Left lung (tissue), 10 donors: ENCODE data around the gene ZNF19. TPM values are rescaled to one million over a fixed set of nuclear protein-coding genes. Genes with fewer than 3 reads are reported as not detected.
A peak's percentile ranks its signal among the peaks of the same experiment; 100 is the strongest.

ENCODE experiments used
- ATAC-seq: fragments of 200-7000 bp; cut with Tn5 transposase; one replicate; pipeline ENCODE4 v1.9.1; 2020; ENCODE audit warnings: moderate library complexity
- DNase-seq, 4 donors: peaks; one replicate each; pipeline ENCODE4 v3.0.0-alpha.2; 2013 to 2020
- H3K27ac ChIP-seq, 2 donors: fragments of 200-600 bp; sonication (generic) in 1 of 2; one replicate each; pipeline versions ENCODE4 v1.5.0 to v1.8.0; 2020 to 2021
- H3K27me3 ChIP-seq, 2 donors: fragments of 200-600 bp; sonication (generic) in 1 of 2; one replicate each; pipeline versions ENCODE4 v1.5.0 to v1.8.0; 2020 to 2021
- H3K36me3 ChIP-seq, 2 donors: fragments of 200-600 bp; sonication (generic) in 1 of 2; one replicate each; pipeline versions ENCODE4 v1.5.0 to v1.8.0; 2020 to 2021
- H3K4me1 ChIP-seq, 2 donors: fragments of 200-600 bp; one replicate each; pipeline ENCODE4 v1.8.0; 2021
- H3K4me3 ChIP-seq, 2 donors: fragments of 200-600 bp; sonication (generic) in 1 of 2; one replicate each; pipeline versions ENCODE4 v1.5.0 to v1.8.0; 2020 to 2021; ENCODE audit warnings: mild to moderate bottlenecking in 1 of 2
- H3K9me3 ChIP-seq, 2 donors: fragments of 200-600 bp; sonication (generic) in 1 of 2; one replicate each; pipeline versions ENCODE4 v1.5.0 to v1.8.0; 2020 to 2021
- intact Hi-C, 2 donors: fragments of 100-400 bp; cut with DNase I; formaldehyde crosslinking; loops; one replicate each; pipeline versions ENCODE4 v1.11.2 to v1.14.2; 2022
- polyA plus RNA-seq, 6 donors: library from polyadenylated mRNA; unstranded; fragments of 120-200 nt; gene quantifications; one replicate each; pipeline ENCODE4 v1.2.1, GENCODE V29; 2013; ENCODE audit not compliant: insufficient read length in 6 of 6
- total RNA-seq, 2 donors: library from RNA; stranded (reverse); fragmentation: NEBNext Ultra II Directional; extraction: Animal tissue kit (Norgen Biotek cat#: 25700); gene quantifications; one replicate each; pipeline ENCODE4 v1.2.1, GENCODE V29; 2021
- TF ChIP-seq, protein P1 (sequence below), 2 donors: fragments of 200-600 bp; sonication (generic) in 1 of 2; IDR thresholded peaks; one replicate each; pipeline versions ENCODE4 v1.5.0 to v1.8.0; 2021; ENCODE audit warnings: antibody characterized with exemption in 2 of 2
- donor health status: DM: no; HTN: yes; CAD: no.
- donor health status: DM: no; HTN: no; CAD: no.

ZNF19 gene
- total and polyA plus RNA-seq, 8 donors = 6.9 to 13.9 (median 10.9) TPM

DNA sequence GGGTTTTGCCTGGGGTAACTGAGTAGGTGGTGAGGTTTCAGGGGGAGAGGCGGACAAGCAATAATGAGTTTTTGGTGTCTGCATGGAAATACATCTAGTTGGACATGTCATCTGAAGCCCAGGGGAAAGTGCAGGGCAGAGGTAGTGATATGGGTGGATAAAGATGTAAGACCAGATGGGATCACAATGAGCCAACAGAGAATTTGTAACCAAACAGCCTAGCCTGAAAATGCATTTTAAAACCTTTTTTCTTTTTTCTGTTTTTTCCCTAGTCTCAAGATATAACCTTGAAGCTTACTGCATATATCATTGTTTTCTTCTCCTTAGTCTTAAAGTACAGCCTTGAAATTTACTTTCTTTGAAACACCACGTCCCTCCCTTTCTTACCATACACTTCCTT lies 3.7 kb upstream of the ZNF19 start:
- intact Hi-C loops = no loop called here
- no peaks in the 10 kb centered on the region for H3K36me3 ChIP-seq
- ATAC-seq = no peak

DNA sequence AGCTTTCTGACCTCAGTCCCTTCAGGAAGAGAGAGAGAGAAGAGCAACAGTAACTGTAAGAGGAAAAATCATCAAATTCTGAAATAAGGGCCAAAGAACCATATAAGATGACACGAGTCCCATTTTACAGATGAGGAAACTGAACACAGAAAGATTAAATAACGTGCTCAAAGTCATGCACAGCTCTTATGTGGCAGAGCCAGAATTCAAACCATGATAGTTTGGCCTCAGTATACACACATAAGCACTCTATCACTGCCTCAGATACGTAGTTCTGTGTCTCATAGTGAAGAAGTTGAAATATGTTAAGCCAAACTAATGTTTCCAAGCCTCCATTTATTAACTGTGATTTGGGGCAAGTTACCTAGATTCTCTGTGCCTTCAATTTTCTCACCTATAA lies 1.9 kb upstream of the ZNF19 start:
- H3K4me3 ChIP-seq = no peak overlapping the region
- H3K9me3 ChIP-seq = no peaks in the 10 kb centered on the region
- TF ChIP-seq, protein P1, sequence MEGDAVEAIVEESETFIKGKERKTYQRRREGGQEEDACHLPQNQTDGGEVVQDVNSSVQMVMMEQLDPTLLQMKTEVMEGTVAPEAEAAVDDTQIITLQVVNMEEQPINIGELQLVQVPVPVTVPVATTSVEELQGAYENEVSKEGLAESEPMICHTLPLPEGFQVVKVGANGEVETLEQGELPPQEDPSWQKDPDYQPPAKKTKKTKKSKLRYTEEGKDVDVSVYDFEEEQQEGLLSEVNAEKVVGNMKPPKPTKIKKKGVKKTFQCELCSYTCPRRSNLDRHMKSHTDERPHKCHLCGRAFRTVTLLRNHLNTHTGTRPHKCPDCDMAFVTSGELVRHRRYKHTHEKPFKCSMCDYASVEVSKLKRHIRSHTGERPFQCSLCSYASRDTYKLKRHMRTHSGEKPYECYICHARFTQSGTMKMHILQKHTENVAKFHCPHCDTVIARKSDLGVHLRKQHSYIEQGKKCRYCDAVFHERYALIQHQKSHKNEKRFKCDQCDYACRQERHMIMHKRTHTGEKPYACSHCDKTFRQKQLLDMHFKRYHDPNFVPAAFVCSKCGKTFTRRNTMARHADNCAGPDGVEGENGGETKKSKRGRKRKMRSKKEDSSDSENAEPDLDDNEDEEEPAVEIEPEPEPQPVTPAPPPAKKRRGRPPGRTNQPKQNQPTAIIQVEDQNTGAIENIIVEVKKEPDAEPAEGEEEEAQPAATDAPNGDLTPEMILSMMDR (IDR thresholded peaks at IDR 0.05) = no peak
- no peaks in the 10 kb centered on the region for H3K4me1 ChIP-seq
- ATAC-seq = no peak
- no peak for DNase-seq
- H3K27ac ChIP-seq = no peak overlapping the region
- H3K36me3 ChIP-seq = no peaks in the 10 kb centered on the region
- intact Hi-C loops = no loop called here
- no peaks in the 10 kb centered on the region for H3K27me3 ChIP-seq

More for the DNA sequence above, 3.7 kb upstream of the ZNF19 start:
- Histone ChIP-seq H3K4me1 (no peaks in the 10 kb centered on the region), H3K27me3 (no peaks in the 10 kb centered on the region), H3K9me3 (no peaks in the 10 kb centered on the region), H3K27ac (no peak overlapping the region), H3K4me3 (no peak overlapping the region)
- TF ChIP-seq, protein P1 (IDR thresholded peaks at IDR 0.05) = no peak
- DNase-seq = no peak

- Histone ChIP-seq H3K4me3 (no peak overlapping the region), H3K4me1 (no peaks in the 10 kb centered on the region), H3K27me3 (no peaks in the 10 kb centered on the region), H3K9me3 (no peaks in the 10 kb centered on the region), H3K27ac (no peak overlapping the region), H3K36me3 (no peaks in the 10 kb centered on the region)
- DNase-seq = no peak
- ATAC-seq = no peak
- TF ChIP-seq, protein P1 (IDR thresholded peaks at IDR 0.05) = no peak
- intact Hi-C loops = no loop called here
These were observed 1.2 kb upstream of the ZNF19 start for GRCh38 chr16:71490361-71490760.

DNA sequence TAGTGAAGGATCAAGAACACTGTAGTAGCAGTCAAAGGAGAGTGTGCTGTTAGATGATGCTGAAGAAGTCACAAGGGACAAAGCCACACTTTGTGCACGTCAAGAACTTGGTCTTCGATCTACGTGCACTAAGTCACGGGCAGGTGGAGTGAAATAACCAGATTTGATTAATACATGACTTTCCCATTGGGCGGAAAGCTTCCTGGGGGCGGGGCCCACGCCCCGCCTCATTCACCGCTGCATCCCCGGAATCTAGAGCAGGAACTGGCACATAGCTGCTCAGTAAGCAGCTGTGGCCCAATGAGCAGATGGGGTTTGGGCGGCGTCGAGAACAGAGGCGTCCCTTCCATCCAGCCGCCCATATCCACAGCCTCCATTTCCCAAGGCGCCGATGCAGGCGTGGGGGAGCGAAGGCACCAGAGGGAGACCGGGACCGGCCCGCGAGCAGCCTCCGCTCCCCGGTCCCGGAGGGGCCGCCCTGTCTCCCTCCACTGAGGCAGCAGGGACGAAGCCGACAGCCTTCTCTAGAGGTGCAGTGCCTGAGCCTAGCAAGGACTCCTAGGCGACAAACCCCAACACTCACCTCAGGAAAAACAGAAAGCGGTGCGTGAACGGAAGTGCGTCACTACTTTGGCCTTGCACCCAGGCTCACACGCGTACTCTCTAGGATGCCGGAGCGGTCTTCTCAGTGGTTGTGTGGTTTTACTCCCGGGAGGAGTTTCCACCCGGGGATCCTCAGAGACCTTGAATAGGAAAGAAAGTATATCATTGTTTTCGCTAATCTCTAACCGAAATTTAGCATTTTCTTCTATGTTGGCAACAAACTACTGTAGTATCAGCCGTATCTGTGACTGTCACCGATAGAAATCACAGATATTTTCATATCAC lies 4.9 kb downstream of the ZNF19 start:
- no peaks in the 10 kb centered on the region for H3K27me3 ChIP-seq
- H3K36me3 ChIP-seq = no peaks in the 10 kb centered on the region
- H3K27ac ChIP-seq = peak overlapping the region; percentile 94 to 96
- TF ChIP-seq, protein P1 (IDR thresholded peaks at IDR 0.05) = no peak
- H3K4me3 ChIP-seq = peak overlapping the region; percentile 70 to 75
- no peaks in the 10 kb centered on the region for H3K9me3 ChIP-seq
- ATAC-seq = peak; percentile 99
- peak; percentile 85 to 94 (median 88) for DNase-seq
- peaks cover 0 to 7% of the 10 kb centered on the region in 2 donors for H3K4me1 ChIP-seq
- intact Hi-C loops = no loop called here

DNA sequence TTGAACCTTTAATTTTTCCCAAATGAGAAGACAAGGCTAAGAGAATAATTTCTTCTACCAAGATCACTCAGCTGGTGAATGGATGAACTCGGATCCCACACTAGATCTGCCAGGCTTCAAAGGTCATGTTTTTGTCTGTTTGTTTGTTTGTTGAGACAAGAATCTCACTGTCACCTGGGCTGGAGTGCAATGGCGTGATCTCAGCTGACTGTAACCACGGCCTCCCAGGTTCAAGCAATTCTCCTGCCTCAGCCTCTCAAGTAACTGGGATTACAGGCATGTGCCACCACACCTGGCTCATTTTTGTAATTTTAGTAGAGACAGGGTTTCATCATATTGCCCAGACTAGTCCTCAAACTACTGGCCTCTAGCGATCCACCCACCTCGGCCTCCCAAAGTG lies 6.6 kb downstream of the ZNF19 start:
- ATAC-seq = no peak
- Histone ChIP-seq H3K36me3 (peaks cover 0 to 10% of the 10 kb centered on the region in 2 donors), H3K9me3 (no peaks in the 10 kb centered on the region), H3K4me3 (no peak overlapping the region), H3K4me1 (peaks cover 0 to 7% of the 10 kb centered on the region in 2 donors), H3K27ac (no peak overlapping the region), H3K27me3 (no peaks in the 10 kb centered on the region)
- DNase-seq = no peak
- TF ChIP-seq, protein P1 (IDR thresholded peaks at IDR 0.05) = no peak
- intact Hi-C loops = no loop called here
